ENCODE results near the gene DUOX1. TPM values are rescaled to one million over a fixed set of nuclear protein-coding genes. Genes with fewer than 3 reads are reported as not detected.

The DUOX1 gene
- total RNA-seq, 6 experiments from 2014 or later, result 0.06 to 1.4 (median 0.19) TPM; not detected in 3

DNA sequence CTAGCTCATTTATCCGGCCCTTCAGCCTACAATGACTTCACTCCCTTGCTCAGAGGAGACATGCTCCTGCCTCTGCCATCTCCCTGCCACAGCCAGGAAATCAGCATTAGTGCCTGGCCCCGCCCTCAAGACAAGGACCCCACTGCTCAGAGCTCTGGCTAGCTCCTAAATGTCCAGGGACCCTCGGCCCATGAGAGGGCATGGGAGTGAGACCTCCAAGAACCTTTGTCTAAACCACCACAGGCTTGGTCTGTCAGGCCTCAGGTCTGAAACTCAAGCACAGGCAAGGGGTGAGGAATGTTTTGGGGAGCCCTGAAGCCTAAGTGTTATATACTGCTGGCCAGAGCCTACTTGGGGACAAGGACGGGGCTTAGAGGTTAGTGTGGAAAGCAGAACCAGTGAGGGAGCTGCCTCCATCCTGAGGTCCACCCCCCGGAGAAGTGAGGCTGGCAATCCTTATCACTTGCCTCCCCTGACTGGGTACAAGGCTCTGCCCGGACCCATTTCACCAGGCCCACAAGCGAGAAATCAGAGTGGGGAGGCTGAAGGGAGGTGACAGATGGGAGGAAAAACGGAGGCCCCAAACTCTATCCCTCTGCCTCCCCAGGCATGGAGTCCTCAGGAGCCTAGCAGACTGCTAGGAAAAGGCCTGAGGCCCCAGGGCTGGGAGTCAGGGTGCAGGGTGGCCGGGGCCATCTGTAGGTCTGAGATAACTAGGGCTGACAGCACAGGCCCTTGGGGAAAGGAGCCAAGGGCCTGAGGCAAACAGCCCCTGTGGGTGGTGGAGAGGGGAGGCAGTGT lies 39.2 kb downstream of the DUOX1 start:
- TF ChIP-seq POLR2A (IDR thresholded peaks at IDR 0.05), result no peak
- TF ChIP-seq, protein P1, sequence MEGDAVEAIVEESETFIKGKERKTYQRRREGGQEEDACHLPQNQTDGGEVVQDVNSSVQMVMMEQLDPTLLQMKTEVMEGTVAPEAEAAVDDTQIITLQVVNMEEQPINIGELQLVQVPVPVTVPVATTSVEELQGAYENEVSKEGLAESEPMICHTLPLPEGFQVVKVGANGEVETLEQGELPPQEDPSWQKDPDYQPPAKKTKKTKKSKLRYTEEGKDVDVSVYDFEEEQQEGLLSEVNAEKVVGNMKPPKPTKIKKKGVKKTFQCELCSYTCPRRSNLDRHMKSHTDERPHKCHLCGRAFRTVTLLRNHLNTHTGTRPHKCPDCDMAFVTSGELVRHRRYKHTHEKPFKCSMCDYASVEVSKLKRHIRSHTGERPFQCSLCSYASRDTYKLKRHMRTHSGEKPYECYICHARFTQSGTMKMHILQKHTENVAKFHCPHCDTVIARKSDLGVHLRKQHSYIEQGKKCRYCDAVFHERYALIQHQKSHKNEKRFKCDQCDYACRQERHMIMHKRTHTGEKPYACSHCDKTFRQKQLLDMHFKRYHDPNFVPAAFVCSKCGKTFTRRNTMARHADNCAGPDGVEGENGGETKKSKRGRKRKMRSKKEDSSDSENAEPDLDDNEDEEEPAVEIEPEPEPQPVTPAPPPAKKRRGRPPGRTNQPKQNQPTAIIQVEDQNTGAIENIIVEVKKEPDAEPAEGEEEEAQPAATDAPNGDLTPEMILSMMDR (IDR thresholded peaks at IDR 0.05), result no peak
- H3K27me3 ChIP-seq, result no peaks in the 10 kb centered on the region
- H3K36me3 ChIP-seq, result no peaks in the 10 kb centered on the region
- no peaks in the 10 kb centered on the region for H3K9me3 ChIP-seq
- WGBS (ENCODE audit: insufficient coverage, low coverage, low lambda C conversion rate, missing lambda C conversion rate), result 71% methylated on average over 1 of the region's 9 CpGs
- H3K4me1 ChIP-seq, result peaks cover 0 to 4% (median 0%) of the 10 kb centered on the region in 4 donors
- ATAC-seq, result no peak
- intact Hi-C loops (cut with DNase I), result loop anchor here in 1 of 2 donors (10.0 kb wide), 1 partner anchor 96 kb away; no protein-coding TSS in a partner anchor
- DNase-seq, result no peak
- H3K4me3 ChIP-seq, result no peak overlapping the region
- H3K27ac ChIP-seq, result no peak overlapping the region

DNA sequence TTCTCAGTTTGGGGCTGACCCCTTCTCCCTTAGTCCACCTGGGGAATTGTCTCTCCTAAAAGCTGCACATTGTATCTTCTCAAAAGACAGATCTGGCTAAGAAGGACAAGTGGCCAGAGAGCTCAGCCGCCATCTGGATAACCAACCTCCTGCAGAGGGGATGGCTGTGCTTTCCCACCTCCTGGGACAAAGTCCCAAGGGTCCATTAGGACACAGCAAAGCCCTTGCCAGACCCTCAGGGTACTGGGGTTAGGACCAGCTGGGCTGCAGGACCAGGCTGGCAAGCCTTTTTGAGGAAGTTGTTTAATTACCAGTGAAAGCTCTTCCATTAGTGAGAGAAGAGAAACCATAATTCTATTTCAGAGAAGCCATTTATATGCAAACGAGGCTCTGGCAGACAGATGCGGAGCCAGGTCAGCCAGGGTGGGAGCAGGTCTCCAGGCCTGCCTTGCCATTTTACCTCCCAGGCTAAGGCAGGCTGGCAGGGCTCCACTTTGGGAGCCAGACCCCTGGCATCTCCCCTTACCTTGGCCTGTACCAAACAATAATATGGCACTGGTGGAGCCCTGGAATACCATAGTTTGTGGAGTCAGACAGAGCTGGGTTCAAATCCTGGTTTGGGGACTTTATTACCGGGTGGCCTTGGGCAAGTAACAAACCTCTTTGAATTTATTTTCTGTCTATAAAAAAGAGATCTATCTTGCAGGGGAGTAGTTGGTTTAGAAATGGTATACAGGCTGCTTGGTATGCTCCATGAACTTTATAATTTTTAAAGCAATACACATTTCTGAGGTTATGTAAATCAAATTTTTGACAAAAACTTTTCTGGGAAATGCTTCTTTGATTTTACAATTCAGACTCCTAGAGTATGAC lies 40.0 kb downstream of the DUOX1 start:
- no peak for DNase-seq
- 79% methylated on average over 3 of the region's 4 CpGs for WGBS (ENCODE audit: insufficient coverage, low coverage, low lambda C conversion rate, missing lambda C conversion rate)
- intact Hi-C loops (cut with DNase I), result loop anchor here in 1 of 2 donors (10.0 kb wide), 1 partner anchor 95 kb away; no protein-coding TSS in a partner anchor
- H3K9me3 ChIP-seq, result no peaks in the 10 kb centered on the region
- H3K4me1 ChIP-seq, result peaks cover 0 to 4% (median 0%) of the 10 kb centered on the region in 4 donors
- H3K27me3 ChIP-seq, result no peaks in the 10 kb centered on the region
- H3K4me3 ChIP-seq, result no peak overlapping the region
- no peak for TF ChIP-seq POLR2A (IDR thresholded peaks at IDR 0.05)
- TF ChIP-seq, protein P1 (IDR thresholded peaks at IDR 0.05), result no peak
- H3K36me3 ChIP-seq, result peaks cover 0 to 4% (median 0%) of the 10 kb centered on the region in 4 donors
- H3K27ac ChIP-seq, result no peak overlapping the region
- ATAC-seq, result no peak

DNA sequence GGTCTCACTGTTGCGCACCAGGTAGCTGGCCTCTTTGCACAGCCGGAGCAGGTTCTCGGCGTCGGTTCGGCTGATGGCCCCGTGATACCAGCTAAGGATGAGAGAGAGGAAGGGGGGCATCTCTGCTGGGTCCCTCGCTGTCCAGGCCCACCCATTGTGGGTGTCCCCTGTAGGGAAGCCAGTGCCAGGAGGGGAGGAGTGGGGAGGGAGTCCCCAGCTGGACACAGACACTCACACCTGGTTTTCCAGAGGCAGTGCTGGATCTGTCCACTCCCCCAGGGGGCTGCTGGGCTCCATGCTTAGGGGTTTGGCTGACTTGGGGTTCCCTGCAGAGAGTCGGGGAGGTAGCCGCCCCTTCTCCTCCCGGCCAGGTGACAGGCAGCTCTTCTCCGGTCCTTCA lies 42.1 kb downstream of the DUOX1 start:
- no peaks in the 10 kb centered on the region for H3K27me3 ChIP-seq
- peaks cover 0 to 7% (median 0%) of the 10 kb centered on the region in 4 donors for H3K36me3 ChIP-seq
- ATAC-seq, result no peak
- TF ChIP-seq POLR2A (IDR thresholded peaks at IDR 0.05), result no peak
- TF ChIP-seq, protein P1 (IDR thresholded peaks at IDR 0.05), result no peak
- no peak overlapping the region for H3K4me3 ChIP-seq
- H3K27ac ChIP-seq, result no peak overlapping the region
- H3K9me3 ChIP-seq, result no peaks in the 10 kb centered on the region
- WGBS (ENCODE audit: insufficient coverage, low coverage, low lambda C conversion rate, missing lambda C conversion rate), result 100% methylated on average over 1 of the region's 12 CpGs
- no peak for DNase-seq
- no peaks in the 10 kb centered on the region for H3K4me1 ChIP-seq
- intact Hi-C loops (cut with DNase I), result no loop called here

DNA sequence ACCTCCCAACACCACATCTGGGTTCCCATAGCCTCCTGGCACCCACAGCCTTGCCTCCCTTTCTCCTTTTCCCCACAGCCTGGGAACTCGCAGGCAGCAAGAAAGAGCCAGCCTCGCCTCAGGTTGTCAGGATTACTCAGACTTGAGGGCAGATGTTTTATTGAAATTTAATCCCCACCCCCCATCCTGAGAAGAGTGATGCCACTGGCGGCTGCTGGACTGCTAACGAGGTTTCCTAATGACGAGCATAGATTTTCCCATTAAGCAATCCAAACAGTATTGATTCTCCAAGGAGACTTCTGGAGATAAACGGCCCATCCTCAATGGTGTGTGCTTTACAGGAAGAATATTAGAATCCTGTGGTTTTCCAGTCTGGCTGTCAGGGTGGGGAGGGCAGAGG lies 44.3 kb downstream of the DUOX1 start:
- Histone ChIP-seq H3K27ac (no peak overlapping the region), H3K4me1 (no peaks in the 10 kb centered on the region), H3K27me3 (no peaks in the 10 kb centered on the region), H3K36me3 (peaks cover 0 to 7% (median 0%) of the 10 kb centered on the region in 4 donors), H3K4me3 (no peak overlapping the region), H3K9me3 (no peaks in the 10 kb centered on the region)
- 42% methylated on average over 4 of the region's 6 CpGs for WGBS (ENCODE audit: insufficient coverage, low coverage, low lambda C conversion rate, missing lambda C conversion rate)
- ATAC-seq, result no peak
- intact Hi-C loops (cut with DNase I), result no loop called here
- TF ChIP-seq POLR2A (IDR thresholded peaks at IDR 0.05), result no peak
- TF ChIP-seq, protein P1 (IDR thresholded peaks at IDR 0.05), result no peak
- no peak for DNase-seq
